Skin of body (tissue), 2 donors: Measurements from ENCODE around the gene LRRC4B. TPM values are rescaled to one million over a fixed set of nuclear protein-coding genes. Genes with fewer than 3 reads are reported as not detected.
"Not testable (repeated sequence)": the region's sequence is repeated elsewhere in the genome, so short reads cannot be mapped to it uniquely, and the experiment has no call there.

ENCODE experiments used
- DNase-seq: peaks from one replicate; lab custom pipeline; 2025; lab: John Stamatoyannopoulos, UW
- total RNA-seq: library from RNA; depleted of rRNA; stranded (reverse); fragments of >200 nt; gene quantifications from one replicate; pipeline ENCODE4 v1.2.3, GENCODE V29; 2014

LRRC4B gene
- total RNA-seq, 1 donor from 2014 or later: 5.1 TPM

DNA sequence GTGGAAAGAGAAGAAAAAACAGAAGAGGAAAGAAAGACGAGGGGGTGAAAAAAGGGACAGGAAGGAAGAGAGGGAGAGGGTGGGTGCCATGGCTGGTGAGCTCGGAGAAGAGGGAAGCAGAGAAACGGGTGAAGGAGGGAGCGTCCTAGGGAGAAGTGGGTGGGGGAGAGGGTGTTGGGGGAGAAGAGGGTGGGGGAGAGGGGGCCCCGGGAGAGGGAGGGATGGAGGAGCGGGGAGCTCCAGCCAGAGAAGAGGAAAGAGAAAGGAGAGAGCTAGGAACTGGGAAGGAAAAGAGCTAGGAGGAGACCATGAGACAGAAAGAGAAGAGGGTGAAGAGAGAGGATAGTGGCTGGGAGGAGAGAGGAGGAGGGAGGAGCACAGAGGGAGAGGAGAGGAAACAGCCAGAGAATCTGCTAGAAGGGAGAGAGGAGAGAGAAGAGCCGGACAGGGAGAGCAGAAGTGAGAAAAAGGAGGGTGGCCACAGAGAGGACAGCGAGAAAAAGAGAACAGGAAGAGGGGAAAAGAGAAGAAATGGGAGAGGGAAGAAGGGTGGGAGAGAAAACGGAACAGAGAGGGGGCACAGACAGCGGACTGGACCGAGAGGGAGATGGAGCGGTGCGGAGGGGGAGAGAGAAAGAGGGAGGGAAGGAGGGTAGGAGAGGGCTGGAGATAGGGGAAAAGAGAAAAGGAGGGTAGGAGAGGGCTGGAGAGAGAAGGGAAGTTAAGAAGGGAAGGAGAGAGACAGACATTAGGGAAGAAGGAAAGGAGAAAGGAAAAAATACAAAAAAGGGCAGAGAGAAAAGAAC, 79.6 kb downstream of the LRRC4B start:
- no peak for DNase-seq

DNA sequence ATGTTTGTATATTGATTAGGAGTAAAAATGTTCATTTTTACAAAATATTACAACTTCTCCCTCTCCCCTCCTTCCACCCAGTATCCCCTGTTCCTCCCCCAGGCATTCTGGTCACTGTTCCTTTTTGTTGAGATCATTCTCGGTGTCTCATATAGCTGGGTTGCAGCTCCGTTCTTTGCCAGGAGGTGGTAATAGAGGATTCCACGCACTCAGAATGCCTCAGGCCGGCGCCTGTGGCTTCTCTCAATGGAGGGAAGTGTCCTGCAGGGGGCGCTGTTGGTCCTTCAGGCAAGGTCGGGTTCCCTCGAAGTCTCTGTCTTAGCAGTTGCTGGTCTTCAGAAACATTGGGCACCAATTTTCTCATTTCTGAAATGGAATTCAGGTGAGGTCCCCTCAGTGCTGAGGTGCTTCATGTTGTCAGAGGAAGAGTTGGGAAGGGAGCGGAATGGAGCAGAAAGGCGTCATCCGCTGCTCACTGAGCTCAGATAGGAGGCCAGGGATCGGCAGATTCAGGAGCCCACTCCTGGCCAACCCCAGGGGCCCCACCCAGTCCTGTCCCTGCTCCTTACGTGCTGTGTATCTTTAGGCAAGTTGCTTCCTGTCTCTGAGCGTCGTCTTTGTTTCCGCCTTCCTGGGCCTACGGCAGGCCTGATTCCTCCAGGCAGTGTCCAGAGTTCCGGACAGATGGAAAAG, 81.3 kb downstream of the LRRC4B start:
- no peak for DNase-seq

GRCh38 chr19:50485284-50485955, 82.8 kb downstream of the LRRC4B start:
- no peak for DNase-seq

GRCh38 chr19:50482916-50483315, 85.3 kb downstream of the LRRC4B start:
- no peak for DNase-seq

- DNase-seq: no peak
Observed at GRCh38 chr19:50482271-50482855, 85.9 kb downstream of the LRRC4B start.

DNA sequence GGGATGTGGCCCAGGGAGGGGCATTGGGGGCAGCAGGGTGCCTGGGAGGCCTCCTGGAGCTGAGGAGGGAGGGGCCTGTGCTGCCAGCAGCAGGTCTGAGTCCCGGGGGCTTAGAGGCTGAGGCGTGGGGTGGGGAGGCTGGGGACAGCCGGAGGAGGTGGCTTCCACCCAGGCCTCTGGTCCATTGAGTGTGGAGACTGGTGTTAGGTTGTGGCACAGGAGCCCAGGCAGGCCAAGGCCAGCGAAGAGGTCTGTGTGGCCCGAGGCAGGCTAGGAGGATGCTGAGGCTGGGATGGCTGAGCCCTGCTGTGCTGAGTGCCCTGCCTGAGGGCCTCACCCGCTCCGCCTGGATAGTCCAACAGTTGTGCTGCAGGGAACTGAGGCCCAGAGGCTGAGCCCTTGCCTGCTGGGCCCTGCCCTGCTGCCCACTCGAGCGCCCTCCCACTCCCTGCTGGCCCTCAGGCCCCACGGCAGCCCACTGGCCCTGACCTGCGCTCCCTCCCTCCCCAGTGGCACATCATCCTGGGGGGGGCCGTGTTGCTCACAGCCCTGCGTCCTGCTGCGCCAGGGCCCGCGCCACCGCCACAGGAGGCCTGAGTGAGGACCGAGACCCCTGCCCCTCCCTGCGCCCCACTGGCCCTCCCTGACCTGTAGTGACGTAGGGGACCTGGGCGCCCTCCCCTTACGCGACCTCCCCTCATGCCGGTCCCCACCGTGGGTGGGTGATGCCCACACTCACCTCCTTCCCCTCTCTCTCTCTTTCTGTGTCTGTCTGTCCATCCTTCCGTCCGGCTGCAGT, 86.7 kb downstream of the LRRC4B start:
- no peak for DNase-seq

DNA sequence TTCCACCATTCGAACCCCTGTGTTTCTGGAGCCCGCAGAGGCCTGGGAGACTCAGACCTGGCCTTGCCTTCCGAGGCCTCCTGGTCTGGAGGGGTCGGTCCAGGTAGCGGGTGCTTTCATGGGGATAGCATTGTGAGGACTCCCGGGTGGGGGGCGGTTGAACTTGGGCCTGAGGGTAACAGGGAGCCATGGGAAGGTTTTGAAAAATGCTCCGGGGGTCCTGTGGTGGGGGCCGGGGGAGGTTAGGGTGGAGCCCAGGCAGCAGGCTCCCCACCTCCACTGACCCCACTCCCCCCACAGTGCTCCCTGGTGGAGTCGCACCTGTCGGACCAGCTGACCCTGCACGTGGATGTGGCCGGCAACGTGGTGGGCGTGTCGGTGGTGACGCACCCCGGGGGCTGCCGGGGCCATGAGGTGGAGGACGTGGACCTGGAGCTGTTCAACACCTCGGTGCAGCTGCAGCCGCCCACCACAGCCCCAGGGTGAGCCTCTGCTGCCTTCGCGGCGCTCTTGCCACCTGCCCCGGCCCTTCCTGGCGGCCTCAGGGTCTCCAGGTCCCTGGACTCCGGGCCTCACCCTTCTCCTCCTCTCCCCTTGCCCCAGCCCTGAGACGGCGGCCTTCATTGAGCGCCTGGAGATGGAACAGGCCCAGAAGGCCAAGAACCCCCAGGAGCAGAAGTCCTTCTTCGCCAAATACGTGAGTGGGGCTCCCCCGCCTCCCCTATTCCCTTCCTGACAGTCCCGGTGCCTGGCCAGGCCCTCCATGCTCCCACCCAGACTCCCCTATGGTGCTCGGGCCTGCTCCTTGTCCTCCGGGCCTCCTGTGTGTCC, 87.7 kb downstream of the LRRC4B start:
- no peak for DNase-seq

DNA sequence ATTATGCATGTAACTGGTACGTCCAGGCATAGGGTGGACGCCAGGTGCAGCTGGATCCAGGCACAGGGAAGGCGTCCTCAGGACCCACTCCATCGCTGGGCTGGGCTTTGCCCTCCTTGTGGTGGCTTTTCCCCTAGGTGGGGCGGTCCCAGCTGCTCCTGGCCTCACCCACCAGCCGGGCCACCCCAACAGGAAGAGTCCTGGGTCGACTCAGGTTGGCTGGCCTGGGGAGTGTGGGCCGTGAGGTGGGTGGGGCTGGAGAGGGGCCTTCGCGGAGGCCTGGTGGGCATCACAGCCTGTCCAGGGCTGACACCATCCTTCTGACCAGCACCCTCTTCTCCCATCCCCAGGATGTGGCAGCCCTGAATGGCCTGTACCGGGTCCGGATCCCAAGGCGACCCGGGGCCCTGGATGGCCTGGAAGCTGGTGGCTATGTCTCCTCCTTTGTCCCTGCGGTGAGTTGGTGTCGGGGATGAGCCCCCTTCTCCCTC, 88.4 kb downstream of the LRRC4B start:
- DNase-seq: no peak

DNA sequence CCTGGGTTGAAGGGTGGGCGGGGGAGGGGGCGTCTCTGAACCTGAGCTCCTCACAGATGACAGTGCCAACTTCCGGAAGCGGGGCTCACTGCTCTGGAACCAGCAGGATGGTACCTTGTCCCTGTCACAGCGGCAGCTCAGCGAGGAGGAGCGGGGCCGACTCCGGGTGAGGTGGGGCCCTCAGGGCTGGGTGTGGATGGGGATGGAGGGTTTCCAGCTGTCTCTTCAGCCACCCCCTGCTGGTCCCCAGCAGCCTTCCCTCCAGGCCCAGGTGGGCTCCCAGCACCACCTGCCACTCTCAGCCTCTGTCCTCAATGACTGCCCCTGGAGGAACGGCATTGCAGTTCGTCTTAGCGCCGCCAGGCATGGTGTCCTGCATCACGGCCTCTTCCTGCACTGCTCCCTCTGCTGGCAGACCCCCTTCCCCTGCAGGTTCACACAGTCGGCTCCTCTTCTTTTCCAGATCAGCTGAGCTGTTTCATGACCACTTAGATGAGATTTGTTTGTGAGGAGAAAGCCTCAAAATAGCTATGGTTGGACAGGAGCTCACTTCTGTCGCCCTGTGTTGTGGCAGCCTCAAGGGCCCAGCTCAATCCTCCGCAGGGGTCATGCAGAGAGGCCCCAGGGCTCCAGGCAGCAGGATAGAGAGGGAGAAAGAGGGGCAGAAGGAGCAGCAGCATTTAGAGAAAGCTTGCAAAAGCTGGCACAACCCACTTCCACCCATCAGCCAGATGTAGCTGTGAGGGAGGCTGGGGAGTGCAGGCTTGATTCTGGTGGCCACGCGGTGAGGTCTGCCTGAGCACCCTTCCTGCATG, 89.1 kb downstream of the LRRC4B start:
- DNase-seq: no peak

DNA sequence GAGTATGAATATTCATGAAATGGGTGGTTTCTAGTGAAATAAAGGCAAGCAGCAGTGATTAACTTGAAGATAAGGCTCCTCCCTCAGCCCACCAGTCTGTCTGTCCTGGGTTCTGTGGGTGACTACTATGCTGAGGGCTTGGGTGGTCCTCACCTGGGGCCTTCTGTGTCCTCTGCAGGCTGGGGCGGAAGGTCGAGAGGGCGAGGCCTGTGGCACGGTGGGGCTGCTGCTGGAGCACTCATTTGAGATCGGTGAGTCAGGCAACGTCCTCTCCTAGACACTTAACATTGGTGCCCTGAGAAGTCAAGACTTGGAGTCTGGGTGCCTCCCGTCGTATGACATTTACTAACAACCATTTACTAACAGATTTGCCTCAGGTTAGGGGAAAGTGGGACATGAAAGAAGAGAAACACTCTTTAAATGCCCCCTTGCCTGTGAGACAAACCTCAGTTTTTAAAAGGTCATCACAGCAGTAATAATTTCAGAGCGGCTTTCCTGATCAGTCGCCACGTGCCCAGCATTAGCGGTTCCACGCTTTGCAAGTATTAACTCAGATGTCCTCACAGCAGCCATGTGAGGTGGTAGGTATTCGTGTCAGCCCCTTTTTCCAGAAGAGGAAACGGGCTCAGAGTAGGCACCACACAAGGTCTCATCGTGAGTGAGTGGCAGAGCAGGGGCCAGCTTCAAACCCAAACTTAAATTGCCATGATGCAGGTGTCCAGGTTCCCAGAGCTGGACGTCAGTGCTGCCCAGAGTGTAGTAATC, 90.3 kb downstream of the LRRC4B start:
- DNase-seq: no peak

- DNase-seq: no peak
Observed at GRCh38 chr19:50476907-50477238, 91.4 kb downstream of the LRRC4B start.

- peak; percentile 90 for DNase-seq
Observed at GRCh38 chr19:50476224-50476906, 91.9 kb downstream of the LRRC4B start, which contains the start of the genes EMC10 and GARIN5A. Gene EMC10 (plus strand): TSS chr19:50476507. CDS start chr19:50476545, 38 bp downstream. Gene GARIN5A (minus strand): TSS chr19:50476848. CDS start chr19:50476388, 460 bp downstream.

DNA sequence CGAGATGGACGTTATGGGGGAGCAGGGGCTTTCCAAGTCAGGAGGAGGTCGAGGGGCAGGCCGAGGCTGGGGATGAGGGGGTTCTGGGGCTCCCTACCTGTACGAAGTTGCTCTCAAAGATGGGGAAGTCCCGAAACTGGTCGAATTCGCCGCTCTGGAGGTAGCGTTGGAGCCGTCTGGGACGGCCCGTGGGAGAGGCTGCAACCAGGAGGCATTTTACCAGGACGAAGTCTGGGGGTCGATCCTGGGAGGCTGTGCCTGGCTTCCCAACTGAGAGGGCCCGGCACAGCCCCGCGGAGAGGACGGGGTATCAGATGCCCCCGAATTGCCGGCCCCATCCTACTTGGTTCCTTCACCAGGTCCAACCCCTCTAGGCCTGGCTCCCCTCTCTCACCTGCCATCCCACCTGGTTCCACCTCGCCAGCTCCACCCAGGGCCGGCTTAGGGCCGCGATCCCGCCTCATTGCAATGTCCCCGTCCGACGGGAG, 92.5 kb downstream of the LRRC4B start:
- no peak for DNase-seq

DNA sequence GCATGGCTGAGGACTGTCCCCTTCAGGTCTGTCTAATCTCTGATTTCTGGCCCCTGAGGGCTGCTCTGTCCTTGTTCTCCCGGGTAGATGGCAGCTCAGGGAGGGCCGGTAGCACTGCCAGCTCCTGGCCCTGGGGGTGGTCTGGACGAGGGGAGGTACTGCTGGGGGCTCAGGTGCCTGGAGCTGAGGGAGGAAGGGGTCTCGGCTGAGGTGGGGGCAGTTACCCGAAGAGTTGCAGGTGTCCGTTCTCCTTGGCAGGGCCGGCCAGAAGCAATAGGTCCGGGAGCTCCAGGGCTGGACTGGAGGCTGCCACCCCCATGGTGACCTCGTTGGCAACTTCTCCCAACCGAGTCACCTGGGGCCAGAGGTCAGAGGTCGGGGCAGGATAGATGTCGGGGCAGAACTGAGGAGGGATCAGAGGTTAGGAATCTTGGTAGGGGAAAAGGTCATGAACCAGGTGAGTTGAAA, 93.1 kb downstream of the LRRC4B start:
- DNase-seq: no peak

GRCh38 chr19:50473336-50473735, 94.9 kb downstream of the LRRC4B start:
- not testable (repeated sequence) for DNase-seq

- no peak for DNase-seq
Observed at GRCh38 chr19:50468818-50469217, 99.4 kb downstream of the LRRC4B start.

- DNase-seq: no peak
Observed at GRCh38 chr19:50467566-50467965, 100.7 kb downstream of the LRRC4B start.
